HG03039 (cell line): ENCODE measurements around the gene NECAB3.
"Not testable (repeated sequence)": the region's sequence is repeated elsewhere in the genome, so short reads cannot be mapped to it uniquely, and the experiment has no call there.

Experiments
- ATAC-seq: cut with Tn5 transposase; IDR thresholded peaks from one replicate; pipeline ENCODE4 v1.9.1; 2021; ENCODE audit warnings: mild to moderate bottlenecking, moderate library complexity; ENCODE audit not compliant: unreplicated experiment

Gene NECAB3

GRCh38 chr20:33698966-33699365 is 24.7 kb upstream of the NECAB3 start:
- ATAC-seq: not testable (repeated sequence)

- ATAC-seq: no peak
Measured at GRCh38 chr20:33697129-33697528, 22.9 kb upstream of the NECAB3 start.

- no peak for ATAC-seq
Measured at GRCh38 chr20:33696448-33696847, 22.2 kb upstream of the NECAB3 start.

- no peak for ATAC-seq
Measured at GRCh38 chr20:33694639-33695012, 20.4 kb upstream of the NECAB3 start.

- ATAC-seq: no peak
Measured at GRCh38 chr20:33693741-33694638, 19.8 kb upstream of the NECAB3 start.

- no peak for ATAC-seq
Measured at GRCh38 chr20:33693289-33693688, 19.1 kb upstream of the NECAB3 start.

GRCh38 chr20:33689973-33690372 is 15.7 kb upstream of the NECAB3 start:
- ATAC-seq: no peak

- no peak for ATAC-seq
Measured at GRCh38 chr20:33689493-33689892, 15.3 kb upstream of the NECAB3 start.

- ATAC-seq: no peak
Measured at GRCh38 chr20:33688938-33689424, 14.8 kb upstream of the NECAB3 start.

GRCh38 chr20:33687993-33688937 is 14.0 kb upstream of the NECAB3 start:
- ATAC-seq: no peak

GRCh38 chr20:33687370-33687915 is 13.2 kb upstream of the NECAB3 start:
- no peak for ATAC-seq

GRCh38 chr20:33686984-33687366 is 12.7 kb upstream of the NECAB3 start:
- no peak for ATAC-seq

GRCh38 chr20:33686100-33686983 is 12.1 kb upstream of the NECAB3 start, which contains the start of gene E2F1:
Gene E2F1 (minus strand): TSS chr20:33686385. CDS start chr20:33686264, 121 bp downstream.
- ATAC-seq: peak; percentile 73

GRCh38 chr20:33685328-33686099 is 11.3 kb upstream of the NECAB3 start:
- ATAC-seq: peak; percentile 32

- no peak for ATAC-seq
Measured at GRCh38 chr20:33684533-33685327, 10.5 kb upstream of the NECAB3 start.

- no peak for ATAC-seq
Measured at GRCh38 chr20:33681728-33682353, 7.6 kb upstream of the NECAB3 start.

- no peak for ATAC-seq
Measured at GRCh38 chr20:33681288-33681687, 7.1 kb upstream of the NECAB3 start.

GRCh38 chr20:33680686-33681085 is 6.5 kb upstream of the NECAB3 start:
- no peak for ATAC-seq
